HG03521 (cell line): Measurements from ENCODE around the gene RPS25.
"Not testable (repeated sequence)": the region's sequence is repeated elsewhere in the genome, so short reads cannot be mapped to it uniquely, and the experiment has no call there.

ENCODE experiments used
- ATAC-seq: cut with Tn5 transposase; IDR thresholded peaks from one replicate; pipeline ENCODE4 v1.9.1; 2021; ENCODE audit warnings: mild to moderate bottlenecking, moderate library complexity; ENCODE audit not compliant: unreplicated experiment

Gene RPS25

GRCh38 chr11:118973985-118974384 lies 44.2 kb downstream of the RPS25 start:
- no peak for ATAC-seq

GRCh38 chr11:118971646-118972045 lies 46.5 kb downstream of the RPS25 start, which contains the start of gene FOXR1:
Gene FOXR1 (plus strand): TSS chr11:118971761. CDS start chr11:118971932, 171 bp downstream.
- ATAC-seq, result no peak

- ATAC-seq, result not testable (repeated sequence)
These were observed 48.6 kb downstream of the RPS25 start for GRCh38 chr11:118969508-118969907.
